Astrocyte (in vitro differentiated cells and primary cell): ENCODE results near the gene TANK. TPM values are rescaled to one million over a fixed set of nuclear protein-coding genes. Genes with fewer than 3 reads are reported as not detected.
A peak's percentile ranks its signal among the peaks of the same experiment; 100 is the strongest.

Source experiments
- DNase-seq: peaks from one replicate; pipeline ENCODE4 v3.0.0-alpha.2; 2010; ENCODE audit warnings: low read depth
- FAIRE-seq: peaks from 2 replicates; lab custom pipeline; 2011; peaks lifted over from hg19 to GRCh38; lab: Jason Lieb, UNC
- H2AFZ ChIP-seq: 2 replicates; pipeline ENCODE4 v1.6.0; 2012; ENCODE audit warnings: low read depth, low read length, inconsistent platforms
- H3K27ac ChIP-seq: 2 replicates; pipeline ENCODE4 v1.5.1; 2011; ENCODE audit warnings: low read depth, low read length, inconsistent platforms
- H3K27me3 ChIP-seq: 2 replicates; pipeline ENCODE4 v1.6.0; 2011; ENCODE audit warnings: low read length, inconsistent platforms; ENCODE audit not compliant: insufficient read depth
- H3K36me3 ChIP-seq: 2 replicates; pipeline ENCODE4 v1.5.1; 2011; ENCODE audit warnings: low read length, inconsistent platforms; ENCODE audit not compliant: insufficient read depth
- H3K4me1 ChIP-seq: 2 replicates; pipeline ENCODE4 v1.5.1; 2011; ENCODE audit warnings: low read length, inconsistent platforms; ENCODE audit not compliant: insufficient read depth
- H3K4me2 ChIP-seq: 2 replicates; pipeline ENCODE4 v1.6.0; 2012; ENCODE audit warnings: low read length, inconsistent platforms
- H3K4me3 ChIP-seq: 2 replicates; pipeline ENCODE4 v1.5.1; 2011; ENCODE audit warnings: low read depth, mild to moderate bottlenecking, low read length, inconsistent platforms; ENCODE audit not compliant: insufficient read depth
- H3K79me2 ChIP-seq: 2 replicates; pipeline ENCODE4 v1.6.0; 2012; ENCODE audit warnings: mild to moderate bottlenecking, low read length, inconsistent platforms; ENCODE audit not compliant: insufficient read depth
- H3K9ac ChIP-seq: 2 replicates; pipeline ENCODE4 v1.6.0; 2012; ENCODE audit warnings: mild to moderate bottlenecking, low read length, inconsistent platforms
- H3K9me3 ChIP-seq: 2 replicates; pipeline ENCODE4 v1.5.1; 2012; ENCODE audit warnings: low read depth, mild to moderate bottlenecking, low read length, inconsistent platforms; ENCODE audit not compliant: insufficient read depth
- H4K20me1 ChIP-seq: 2 replicates; pipeline ENCODE4 v1.6.0; 2012; ENCODE audit warnings: low read length, inconsistent platforms; ENCODE audit not compliant: insufficient read depth
- H3K27ac Mint-ChIP-seq: one replicate; pipeline ENCODE4 v1.8.0; 2021; ENCODE audit warnings: mild to moderate bottlenecking, mixed read lengths; ENCODE audit not compliant: unreplicated experiment
- H3K27me3 Mint-ChIP-seq: one replicate; pipeline ENCODE4 v1.8.0; 2021; ENCODE audit warnings: low read depth, mixed read lengths; ENCODE audit not compliant: unreplicated experiment
- H3K36me3 Mint-ChIP-seq: one replicate; pipeline ENCODE4 v1.8.0; 2021; ENCODE audit warnings: low read depth, mixed read lengths; ENCODE audit not compliant: unreplicated experiment
- H3K4me1 Mint-ChIP-seq: one replicate; pipeline ENCODE4 v1.8.0; 2021; ENCODE audit warnings: low read depth, mixed read lengths; ENCODE audit not compliant: unreplicated experiment
- H3K4me3 Mint-ChIP-seq: one replicate; pipeline ENCODE4 v1.8.0; 2021; ENCODE audit warnings: mild to moderate bottlenecking, moderate library complexity, mixed read lengths; ENCODE audit not compliant: unreplicated experiment
- H3K9me3 Mint-ChIP-seq: one replicate; pipeline ENCODE4 v1.8.0; 2021; ENCODE audit warnings: mild to moderate bottlenecking, mixed read lengths; ENCODE audit not compliant: unreplicated experiment
- EZH2 ChIP-seq: IDR thresholded peaks from 2 replicates; pipeline ENCODE4 v1.6.1; 2012; ENCODE audit warnings: mild to moderate bottlenecking, low read length, inconsistent platforms; ENCODE audit not compliant: insufficient read depth
- total RNA-seq: library from RNA; stranded (reverse); gene quantifications from 2 replicates; pipeline ENCODE4 v1.2.1, GENCODE V29; 2021
- TF ChIP-seq, protein P1 (sequence below): IDR thresholded peaks from 2 replicates; pipeline ENCODE4 v1.5.1; 2011; ENCODE audit warnings: low read depth, mild to moderate bottlenecking, inconsistent platforms, low read length, moderate library complexity; ENCODE audit not compliant: insufficient read depth

Gene TANK
- total RNA-seq, 1 donor from 2014 or later: 55.7 TPM

GRCh38 chr2:161135951-161136593 lies 24.2 kb upstream of the TANK start:
- FAIRE-seq: no peak
- no peak for TF ChIP-seq EZH2
- TF ChIP-seq, protein P1, sequence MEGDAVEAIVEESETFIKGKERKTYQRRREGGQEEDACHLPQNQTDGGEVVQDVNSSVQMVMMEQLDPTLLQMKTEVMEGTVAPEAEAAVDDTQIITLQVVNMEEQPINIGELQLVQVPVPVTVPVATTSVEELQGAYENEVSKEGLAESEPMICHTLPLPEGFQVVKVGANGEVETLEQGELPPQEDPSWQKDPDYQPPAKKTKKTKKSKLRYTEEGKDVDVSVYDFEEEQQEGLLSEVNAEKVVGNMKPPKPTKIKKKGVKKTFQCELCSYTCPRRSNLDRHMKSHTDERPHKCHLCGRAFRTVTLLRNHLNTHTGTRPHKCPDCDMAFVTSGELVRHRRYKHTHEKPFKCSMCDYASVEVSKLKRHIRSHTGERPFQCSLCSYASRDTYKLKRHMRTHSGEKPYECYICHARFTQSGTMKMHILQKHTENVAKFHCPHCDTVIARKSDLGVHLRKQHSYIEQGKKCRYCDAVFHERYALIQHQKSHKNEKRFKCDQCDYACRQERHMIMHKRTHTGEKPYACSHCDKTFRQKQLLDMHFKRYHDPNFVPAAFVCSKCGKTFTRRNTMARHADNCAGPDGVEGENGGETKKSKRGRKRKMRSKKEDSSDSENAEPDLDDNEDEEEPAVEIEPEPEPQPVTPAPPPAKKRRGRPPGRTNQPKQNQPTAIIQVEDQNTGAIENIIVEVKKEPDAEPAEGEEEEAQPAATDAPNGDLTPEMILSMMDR: no peak
- peaks cover 30% of the 10 kb centered on the region for H3K4me1 ChIP-seq
- Mint-ChIP-seq H3K36me3 (no peaks in the 10 kb centered on the region), H3K4me1 (peaks cover 29% of the 10 kb centered on the region), H3K27ac (peak overlapping the region; percentile 91), H3K9me3 (no peaks in the 10 kb centered on the region), H3K27me3 (no peaks in the 10 kb centered on the region), H3K4me3 (no peak overlapping the region)
- H3K79me2 ChIP-seq: no peaks in the 10 kb centered on the region
- DNase-seq: no peak
- H3K4me3 ChIP-seq: no peak overlapping the region
- peak overlapping the region; percentile 0 for H3K4me2 ChIP-seq
- H3K36me3 ChIP-seq: no peaks in the 10 kb centered on the region
- no peaks in the 10 kb centered on the region for H3K27me3 ChIP-seq
- no peak overlapping the region for H2AFZ ChIP-seq
- H4K20me1 ChIP-seq: no peaks in the 10 kb centered on the region
- H3K9me3 ChIP-seq: no peaks in the 10 kb centered on the region
- H3K27ac ChIP-seq: no peak overlapping the region
- H3K9ac ChIP-seq: no peak overlapping the region

DNA sequence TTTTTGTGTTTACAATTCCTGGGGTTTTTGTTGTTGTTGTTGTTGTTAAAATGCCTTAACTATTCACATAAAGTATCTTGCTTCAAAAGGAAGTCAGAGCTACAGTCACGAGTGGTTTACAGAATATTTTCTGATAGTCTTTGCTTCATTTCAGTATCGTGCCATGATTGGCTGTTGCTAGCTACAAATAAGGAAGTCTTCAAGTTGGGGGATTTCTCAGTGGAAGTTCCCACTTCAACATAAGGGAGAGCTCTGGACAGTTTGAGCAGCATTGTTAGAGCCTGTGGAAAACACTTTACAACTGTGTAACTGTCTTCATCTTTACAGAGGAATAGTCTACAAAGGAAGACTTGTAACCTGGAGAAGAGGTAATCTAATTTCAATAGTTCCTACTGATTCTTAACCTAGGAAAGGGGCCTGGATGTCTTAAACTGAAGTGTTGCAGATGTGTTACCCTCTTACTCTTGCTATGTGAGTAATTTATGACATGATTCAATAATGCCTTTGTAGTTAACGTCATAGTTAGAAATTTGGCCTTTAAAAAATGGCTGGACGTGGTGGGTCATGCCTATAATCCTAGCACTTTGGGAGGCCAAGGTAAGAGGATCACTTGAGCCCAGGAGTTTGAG lies 23.4 kb upstream of the TANK start:
- Mint-ChIP-seq H3K4me1 (peaks cover 29% of the 10 kb centered on the region), H3K36me3 (no peaks in the 10 kb centered on the region), H3K4me3 (peak overlapping the region; percentile 85), H3K27ac (peak overlapping the region; percentile 91), H3K27me3 (no peaks in the 10 kb centered on the region), H3K9me3 (peaks cover 3% of the 10 kb centered on the region)
- Histone ChIP-seq H3K4me3 (no peak overlapping the region), H3K79me2 (no peaks in the 10 kb centered on the region), H3K27me3 (no peaks in the 10 kb centered on the region), H4K20me1 (no peaks in the 10 kb centered on the region), H3K4me1 (peaks cover 30% of the 10 kb centered on the region), H3K36me3 (no peaks in the 10 kb centered on the region), H3K9me3 (no peaks in the 10 kb centered on the region), H2AFZ (peak overlapping the region; percentile 13), H3K9ac (no peak overlapping the region), H3K4me2 (peak overlapping the region; percentile 0), H3K27ac (no peak overlapping the region)
- TF ChIP-seq EZH2: no peak
- TF ChIP-seq, protein P1: no peak
- peak; percentile 41 for DNase-seq
- no peak for FAIRE-seq

DNA sequence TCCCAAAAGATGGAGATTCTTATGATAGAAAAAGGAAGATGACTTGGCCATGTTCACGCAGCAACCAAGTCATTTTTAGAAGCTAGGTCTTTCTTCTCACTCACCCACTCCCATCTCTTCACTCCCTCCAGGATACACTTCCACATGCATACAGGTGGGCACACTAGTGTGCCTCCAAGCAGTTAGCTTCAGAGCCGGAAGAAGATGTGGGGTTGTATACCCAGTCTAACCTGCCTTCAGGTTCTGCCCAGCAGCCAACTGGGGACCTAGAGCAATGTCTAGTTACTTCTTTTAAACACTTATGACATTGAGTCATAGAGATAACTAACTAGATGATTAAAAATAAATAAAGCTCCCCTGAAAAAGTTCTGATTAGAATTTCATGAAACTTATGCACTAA lies 21.8 kb upstream of the TANK start:
- Histone ChIP-seq H3K27ac (no peak overlapping the region), H2AFZ (no peak overlapping the region), H3K4me3 (no peak overlapping the region), H3K9me3 (no peaks in the 10 kb centered on the region), H3K27me3 (no peaks in the 10 kb centered on the region), H3K36me3 (no peaks in the 10 kb centered on the region), H3K9ac (no peak overlapping the region), H3K4me1 (peaks cover 30% of the 10 kb centered on the region), H4K20me1 (no peaks in the 10 kb centered on the region), H3K4me2 (peak overlapping the region; percentile 20), H3K79me2 (no peaks in the 10 kb centered on the region)
- DNase-seq: no peak
- H3K27ac Mint-ChIP-seq: no peak overlapping the region
- H3K36me3 Mint-ChIP-seq: no peaks in the 10 kb centered on the region
- TF ChIP-seq, protein P1: no peak
- TF ChIP-seq EZH2: no peak
- H3K4me3 Mint-ChIP-seq: peak overlapping the region; percentile 84
- H3K4me1 Mint-ChIP-seq: peaks cover 29% of the 10 kb centered on the region
- FAIRE-seq: no peak
- H3K27me3 Mint-ChIP-seq: no peaks in the 10 kb centered on the region
- H3K9me3 Mint-ChIP-seq: peaks cover 3% of the 10 kb centered on the region
